ENCODE results near the gene RANGRF.

DNA sequence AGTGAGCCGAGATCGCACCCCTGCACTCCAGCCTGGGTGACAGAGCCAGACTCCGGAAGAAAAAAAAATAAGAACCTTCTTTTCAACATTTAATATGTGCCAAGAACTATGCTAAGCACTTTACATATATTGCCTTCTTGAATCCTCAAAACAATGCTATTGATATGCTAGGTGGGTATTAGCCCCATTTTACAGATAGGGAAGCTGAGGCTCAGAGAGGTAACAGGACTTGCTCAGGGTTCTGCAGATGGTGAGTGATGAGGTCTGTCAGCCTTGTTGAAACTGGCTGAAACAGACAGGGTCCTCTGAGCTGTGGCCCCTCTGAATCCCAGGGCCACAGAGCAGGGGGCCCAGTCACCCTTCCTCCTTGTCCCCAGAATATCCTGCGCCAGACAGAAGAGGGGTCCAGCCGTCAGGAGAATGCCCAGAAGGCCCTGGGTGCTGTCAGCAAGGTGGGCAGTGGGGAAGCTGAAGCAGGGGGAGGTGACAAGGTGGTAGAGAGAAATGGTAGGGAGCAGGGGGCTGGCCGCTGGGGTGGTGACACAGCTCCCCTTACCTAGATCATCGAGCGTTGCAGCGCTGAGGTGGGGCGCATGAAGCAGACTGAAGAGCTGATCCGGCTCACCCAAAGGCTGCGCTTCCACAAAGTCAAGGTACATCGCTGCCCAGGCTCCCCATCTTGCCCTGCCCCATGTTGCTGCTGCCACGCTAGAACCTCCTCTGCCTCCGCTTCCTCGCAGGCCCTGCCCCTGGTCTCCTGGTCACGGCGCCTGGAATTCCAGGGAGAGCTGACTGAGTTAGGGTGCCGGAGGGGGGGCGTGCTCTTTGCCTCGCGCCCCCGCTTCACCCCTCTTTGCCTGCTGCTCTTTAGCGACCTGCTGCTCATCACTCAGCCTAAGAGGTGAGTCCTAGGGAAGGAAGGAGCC, 29.8 kb downstream of the RANGRF start:
- TF ChIP-seq, protein P1, sequence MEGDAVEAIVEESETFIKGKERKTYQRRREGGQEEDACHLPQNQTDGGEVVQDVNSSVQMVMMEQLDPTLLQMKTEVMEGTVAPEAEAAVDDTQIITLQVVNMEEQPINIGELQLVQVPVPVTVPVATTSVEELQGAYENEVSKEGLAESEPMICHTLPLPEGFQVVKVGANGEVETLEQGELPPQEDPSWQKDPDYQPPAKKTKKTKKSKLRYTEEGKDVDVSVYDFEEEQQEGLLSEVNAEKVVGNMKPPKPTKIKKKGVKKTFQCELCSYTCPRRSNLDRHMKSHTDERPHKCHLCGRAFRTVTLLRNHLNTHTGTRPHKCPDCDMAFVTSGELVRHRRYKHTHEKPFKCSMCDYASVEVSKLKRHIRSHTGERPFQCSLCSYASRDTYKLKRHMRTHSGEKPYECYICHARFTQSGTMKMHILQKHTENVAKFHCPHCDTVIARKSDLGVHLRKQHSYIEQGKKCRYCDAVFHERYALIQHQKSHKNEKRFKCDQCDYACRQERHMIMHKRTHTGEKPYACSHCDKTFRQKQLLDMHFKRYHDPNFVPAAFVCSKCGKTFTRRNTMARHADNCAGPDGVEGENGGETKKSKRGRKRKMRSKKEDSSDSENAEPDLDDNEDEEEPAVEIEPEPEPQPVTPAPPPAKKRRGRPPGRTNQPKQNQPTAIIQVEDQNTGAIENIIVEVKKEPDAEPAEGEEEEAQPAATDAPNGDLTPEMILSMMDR (IDR thresholded peaks at IDR 0.05), result no peak
- TF ChIP-seq POLR2A (IDR thresholded peaks at IDR 0.05), result no peak

Data from esophagus squamous epithelium (tissue), 4 donors.